ENCODE measurements around the gene CES3.

GRCh38 chr16:67000384-67001351 lies 39.6 kb downstream of the CES3 start:
- TF ChIP-seq FOXP1 (CRISPR knock-in tag; IDR thresholded peaks at IDR 0.05) (no peak), HEY1 (CRISPR knock-in tag; IDR thresholded peaks at IDR 0.05; ENCODE audit: borderline replicate concordance) (no peak), ZNF263 (CRISPR knock-in tag; IDR thresholded peaks at IDR 0.05; ENCODE audit: borderline replicate concordance) (no peak), SIN3A (IDR thresholded peaks at IDR 0.05; ENCODE audit: borderline replicate concordance in 2 of 2, control insufficient read depth in 1 of 2, low read depth in 2 of 2, low read length in 2 of 2) (no peak), FOXO4 (CRISPR knock-in tag; IDR thresholded peaks at IDR 0.05) (no peak), TAF1 (IDR thresholded peaks at IDR 0.05; ENCODE audit: control insufficient read depth, extremely low read depth, insufficient read depth, low read length, severe bottlenecking) (no peak)

All from K562 (cell line).